Neuronal stem cell (in vitro differentiated cells): ENCODE data around the gene CCDC154.

ENCODE experiments used
- DNase-seq: peaks from one replicate; pipeline ENCODE4 v3.0.0-alpha.2; 2013; ENCODE audit warnings: low spot score
- H2AFZ ChIP-seq: one replicate; pipeline ENCODE4 v1.6.1; 2013; ENCODE audit warnings: mild to moderate bottlenecking, low read length, inconsistent platforms
- H2AK5ac ChIP-seq: 2 replicates; pipeline ENCODE4 v1.6.1; 2013; ENCODE audit warnings: low read depth, mild to moderate bottlenecking, inconsistent platforms, low read length, moderate library complexity, mixed read lengths
- H2BK120ac ChIP-seq: 2 replicates; pipeline ENCODE4 v1.6.1; 2013; ENCODE audit warnings: low read depth, mild to moderate bottlenecking, inconsistent platforms, low read length, moderate library complexity, mixed read lengths
- H2BK12ac ChIP-seq: one replicate; pipeline ENCODE4 v1.6.1; 2013; ENCODE audit warnings: low read length, inconsistent platforms
- H2BK15ac ChIP-seq: 2 replicates; pipeline ENCODE4 v1.6.1; 2013; ENCODE audit warnings: mild to moderate bottlenecking, low read length, inconsistent platforms, mixed read lengths
- H2BK5ac ChIP-seq: one replicate; pipeline ENCODE4 v1.6.1; 2013; ENCODE audit warnings: inconsistent platforms, mild to moderate bottlenecking, low read length, moderate library complexity
- H3K14ac ChIP-seq: one replicate; pipeline ENCODE4 v1.6.1; 2013; ENCODE audit warnings: low read length, inconsistent platforms
- H3K18ac ChIP-seq: 2 replicates; pipeline ENCODE4 v1.6.1; 2013; ENCODE audit warnings: low read length, inconsistent platforms
- H3K23ac ChIP-seq: 2 replicates; pipeline ENCODE4 v1.6.1; 2013; ENCODE audit warnings: low read depth, mild to moderate bottlenecking, mixed read lengths, low read length, inconsistent platforms; ENCODE audit not compliant: poor library complexity
- H3K27ac ChIP-seq: replicated peaks from 3 replicates; pipeline ENCODE4 v1.5.1; 2013; ENCODE audit warnings: low read length, inconsistent platforms
- H3K27me3 ChIP-seq, 3 experiments: 2 replicates each; pipeline ENCODE4 v1.6.1; 2013; ENCODE audit warnings: low read length in 3 of 3, mild to moderate bottlenecking in 2 of 3, inconsistent platforms in 1 of 3, low read depth in 1 of 3, mixed read lengths in 1 of 3, moderate library complexity in 1 of 3; ENCODE audit not compliant: control insufficient read depth in 3 of 3, insufficient read depth in 3 of 3
- H3K36me3 ChIP-seq, 2 donors: replicated peaks in 1 of 2; 2 replicates each; pipeline ENCODE4 v1.6.1; 2013; ENCODE audit warnings: low read length in 2 of 2; ENCODE audit not compliant: control insufficient read depth in 2 of 2, insufficient read depth in 2 of 2
- H3K4ac ChIP-seq: 2 replicates; pipeline ENCODE4 v1.6.1; 2013; ENCODE audit warnings: inconsistent platforms, mild to moderate bottlenecking, low read length, moderate library complexity
- H3K4me1 ChIP-seq, 2 donors: 1 replicate in 1 of 2; 2 replicates in 1 of 2; pipeline ENCODE4 v1.6.1; 2013; ENCODE audit warnings: low read length in 2 of 2, low read depth in 1 of 2; ENCODE audit not compliant: control insufficient read depth in 2 of 2, insufficient read depth in 1 of 2
- H3K4me2 ChIP-seq: one replicate; pipeline ENCODE4 v1.6.1; 2013; ENCODE audit warnings: mild to moderate bottlenecking, low read length, inconsistent platforms; ENCODE audit not compliant: insufficient read depth, poor library complexity, severe bottlenecking
- H3K4me3 ChIP-seq, 2 donors: 2 replicates each; pipeline ENCODE4 v1.5.1; 2013; ENCODE audit warnings: low read length in 2 of 2, mild to moderate bottlenecking in 2 of 2, inconsistent platforms in 1 of 2, moderate library complexity in 1 of 2
- H3K79me1 ChIP-seq: one replicate; pipeline ENCODE4 v1.6.1; 2013; ENCODE audit warnings: low read depth, mild to moderate bottlenecking, inconsistent platforms, low read length, moderate library complexity
- H3K9ac ChIP-seq: one replicate; pipeline ENCODE4 v1.6.1; 2013; ENCODE audit warnings: mild to moderate bottlenecking, low read depth, low read length, inconsistent platforms; ENCODE audit not compliant: poor library complexity
- H3K9me3 ChIP-seq, 2 donors: replicated peaks in 1 of 2; 2 replicates each; pipeline versions ENCODE3 to v1.6.1; 2013; ENCODE audit warnings: low read length in 2 of 2, mild to moderate bottlenecking in 2 of 2, inconsistent platforms in 1 of 2, low read depth in 1 of 2, mixed read lengths in 1 of 2, moderate library complexity in 1 of 2; ENCODE audit not compliant: control insufficient read depth in 2 of 2, insufficient read depth in 1 of 2
- H4K8ac ChIP-seq: one replicate; pipeline ENCODE4 v1.6.1; 2013; ENCODE audit warnings: low read depth, mild to moderate bottlenecking, inconsistent platforms, low read length, moderate library complexity
- H4K91ac ChIP-seq: one replicate; pipeline ENCODE4 v1.6.1; 2013; ENCODE audit warnings: low read length, low read depth, mild to moderate bottlenecking, inconsistent platforms; ENCODE audit not compliant: poor library complexity
- WGBS, 2 donors: extraction: QIAGEN DNeasy Blood & Tissue Kit; methylation state at CpG; one replicate each; pipeline ENCODE4 v1.1.7; 2013; ENCODE audit warnings: missing lambda C conversion rate in 2 of 2, mixed read lengths in 1 of 2; ENCODE audit not compliant: insufficient read length in 2 of 2, insufficient replicate concordance in 1 of 2; ENCODE audit errors: extremely low coverage in 2 of 2; 5-methylcytosine and 5-hydroxymethylcytosine counted together

Gene CCDC154

DNA sequence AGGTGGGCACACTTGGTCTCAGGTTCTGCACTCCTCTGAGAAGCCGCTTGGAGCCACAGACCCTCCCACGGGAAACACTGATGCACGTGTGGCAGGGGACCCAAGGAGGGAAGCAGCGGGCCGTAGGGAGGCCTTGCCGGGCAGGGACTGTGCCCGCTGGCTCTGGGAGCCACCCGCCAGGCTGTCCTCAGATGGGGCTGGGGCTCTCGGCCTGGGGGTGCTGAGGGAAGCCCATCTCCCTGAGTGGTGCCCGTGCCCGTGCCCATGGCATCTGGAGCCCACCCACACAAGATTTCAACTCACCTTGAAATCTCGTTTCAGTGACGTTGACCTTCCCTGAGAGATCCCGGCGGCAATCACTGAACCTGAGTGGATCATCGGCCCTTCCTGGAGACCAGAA is 12.6 kb upstream of the CCDC154 start:
- H3K9me3 ChIP-seq, result no peaks in the 10 kb centered on the region
- H4K8ac ChIP-seq, result no peak overlapping the region
- no peak overlapping the region for H2BK5ac ChIP-seq
- no peak overlapping the region for H4K91ac ChIP-seq
- peaks cover 25 to 74% of the 10 kb centered on the region in 2 donors for H3K36me3 ChIP-seq
- no peak overlapping the region for H3K9ac ChIP-seq
- H2AFZ ChIP-seq, result no peak overlapping the region
- H3K14ac ChIP-seq, result no peak overlapping the region
- WGBS, 2 donors, result no CpG with 5 or more reads among the region's 16 CpGs
- H2AK5ac ChIP-seq, result no peak overlapping the region
- no peak overlapping the region for H2BK15ac ChIP-seq
- no peak for DNase-seq
- no peak overlapping the region for H2BK120ac ChIP-seq
- H2BK12ac ChIP-seq, result no peak overlapping the region
- H3K4me1 ChIP-seq, result no peaks in the 10 kb centered on the region
- no peaks in the 10 kb centered on the region for H3K27me3 ChIP-seq
- H3K79me1 ChIP-seq, result peaks cover 5% of the 10 kb centered on the region
- H3K18ac ChIP-seq, result no peak overlapping the region
- H3K4me3 ChIP-seq, result no peak overlapping the region
- H3K23ac ChIP-seq, result no peak overlapping the region
- no peak overlapping the region for H3K4me2 ChIP-seq
- H3K27ac ChIP-seq, result no peak overlapping the region
- H3K4ac ChIP-seq, result no peak overlapping the region

DNA sequence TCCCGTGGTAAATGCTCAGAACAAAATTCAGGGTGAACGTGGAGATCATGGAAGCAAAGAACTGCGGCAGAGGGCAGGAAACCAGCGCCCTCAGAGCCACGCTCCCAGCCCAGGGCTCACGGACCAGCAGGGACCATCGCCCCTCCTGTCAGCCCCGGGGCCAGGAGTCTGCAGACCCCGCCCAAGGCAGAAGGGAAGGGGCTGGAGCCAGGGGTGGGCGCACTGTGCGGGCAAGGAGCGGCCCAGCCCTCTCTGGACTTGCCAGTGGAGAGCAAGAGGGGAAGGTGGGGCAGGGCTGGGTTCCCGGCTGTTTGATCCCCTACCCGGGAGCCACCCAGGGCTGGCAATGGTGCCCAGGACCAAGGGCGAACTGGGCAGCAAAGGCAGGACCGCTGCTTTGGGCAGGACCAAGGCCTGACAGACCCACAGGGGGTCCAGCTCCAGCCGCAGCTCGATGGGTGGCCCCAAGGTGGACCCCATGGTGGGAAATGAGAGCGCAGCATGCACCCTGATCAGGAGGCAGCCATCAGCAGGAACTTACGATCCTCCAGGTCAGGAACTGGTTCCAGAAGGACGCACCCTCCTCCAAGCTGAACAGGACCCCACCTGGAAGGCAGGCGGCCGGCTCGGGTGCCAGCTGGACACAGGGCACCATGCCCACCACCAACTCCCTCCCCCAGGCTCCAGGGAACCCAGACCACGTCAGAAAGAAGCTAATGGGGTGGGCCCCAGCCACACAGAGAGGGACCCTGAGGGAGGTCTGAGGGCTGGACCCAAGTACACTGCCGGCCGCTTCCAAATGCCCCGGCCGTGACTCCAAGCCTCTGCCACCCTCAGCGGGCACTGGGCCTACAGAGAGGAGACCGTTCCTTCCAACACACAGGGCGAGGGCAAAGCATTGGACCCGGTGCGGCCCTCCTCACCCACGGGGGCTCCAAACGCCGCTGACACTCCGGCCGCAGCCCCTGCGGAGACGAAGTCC is 11.1 kb upstream of the CCDC154 start:
- H3K79me1 ChIP-seq, result peaks cover 3% of the 10 kb centered on the region

DNA sequence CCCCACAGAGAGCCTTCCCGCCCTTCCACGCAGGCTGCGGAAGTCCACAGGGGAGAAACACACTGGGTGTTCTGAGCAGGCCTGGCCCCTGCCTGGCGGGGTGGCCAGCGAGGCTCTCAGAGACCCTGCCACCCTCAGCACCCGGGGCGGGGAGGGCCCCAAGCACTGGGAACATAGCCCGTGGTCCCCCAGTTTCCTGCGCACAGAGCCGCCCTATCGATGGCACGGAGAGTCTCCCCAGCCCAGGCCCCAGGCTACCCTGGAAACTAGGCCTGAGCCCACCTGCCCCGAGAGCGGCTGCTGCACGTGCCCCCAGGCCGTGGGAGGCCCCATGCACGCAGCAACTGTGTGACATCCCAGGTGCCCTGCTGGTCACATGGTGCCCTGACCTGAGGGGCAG is 10.2 kb upstream of the CCDC154 start:
- no CpG with 5 or more reads among the region's 17 CpGs for WGBS, 2 donors
- peaks cover 21 to 81% of the 10 kb centered on the region in 2 donors for H3K36me3 ChIP-seq
- no peaks in the 10 kb centered on the region for H3K9me3 ChIP-seq

More for the DNA sequence above, 11.1 kb upstream of the CCDC154 start:
- H2BK12ac ChIP-seq, result no peak overlapping the region
- H3K18ac ChIP-seq, result no peak overlapping the region
- H3K4me2 ChIP-seq, result no peak overlapping the region
- no peak overlapping the region for H2BK15ac ChIP-seq
- no peaks in the 10 kb centered on the region for H3K27me3 ChIP-seq
- no peak for DNase-seq
- peaks cover 23 to 76% of the 10 kb centered on the region in 2 donors for H3K36me3 ChIP-seq
- no peak overlapping the region for H3K27ac ChIP-seq
- H2AK5ac ChIP-seq, result no peak overlapping the region
- H3K9me3 ChIP-seq, result no peaks in the 10 kb centered on the region
- H2BK120ac ChIP-seq, result no peak overlapping the region
- H4K91ac ChIP-seq, result no peak overlapping the region
- no peak overlapping the region for H3K23ac ChIP-seq
- no peak overlapping the region for H2AFZ ChIP-seq
- H3K4ac ChIP-seq, result no peak overlapping the region
- no peak overlapping the region for H4K8ac ChIP-seq
- H3K9ac ChIP-seq, result no peak overlapping the region
- no peaks in the 10 kb centered on the region for H3K4me1 ChIP-seq
- WGBS, 2 donors, result no CpG with 5 or more reads among the region's 41 CpGs
- no peak overlapping the region for H3K4me3 ChIP-seq
- H3K14ac ChIP-seq, result peak overlapping the region; percentile 21
- H2BK5ac ChIP-seq, result peak overlapping the region; percentile 39

DNA sequence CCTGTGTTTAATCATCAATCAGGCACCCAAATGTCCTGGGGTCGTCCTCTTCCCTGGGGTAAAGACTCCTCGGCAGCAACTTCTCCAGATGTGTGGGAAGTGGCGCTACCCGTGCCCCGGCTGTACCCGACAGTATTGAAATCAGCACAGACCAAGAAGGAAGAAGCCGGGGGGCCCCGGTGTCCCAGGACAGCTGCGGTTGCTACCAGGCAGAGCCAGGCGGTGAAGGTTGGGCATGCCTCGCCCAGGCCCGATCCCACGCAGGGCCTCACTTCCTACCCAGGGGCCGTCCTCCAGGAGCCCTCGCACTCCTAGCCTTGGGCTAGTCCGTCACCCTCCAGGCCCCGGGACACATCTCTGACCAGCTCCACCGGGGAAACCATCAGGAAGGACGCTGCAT is 9.0 kb upstream of the CCDC154 start:
- no peak overlapping the region for H3K14ac ChIP-seq
- H2AFZ ChIP-seq, result no peak overlapping the region
- no peaks in the 10 kb centered on the region for H3K4me1 ChIP-seq
- H2AK5ac ChIP-seq, result no peak overlapping the region
- H3K4ac ChIP-seq, result no peak overlapping the region
- no peaks in the 10 kb centered on the region for H3K27me3 ChIP-seq
- H2BK12ac ChIP-seq, result no peak overlapping the region
- H3K79me1 ChIP-seq, result peaks cover 2% of the 10 kb centered on the region
- no peak for DNase-seq
- no peak overlapping the region for H2BK15ac ChIP-seq
- H3K18ac ChIP-seq, result no peak overlapping the region
- H3K27ac ChIP-seq, result no peak overlapping the region
- no peak overlapping the region for H3K4me3 ChIP-seq
- no peak overlapping the region for H2BK5ac ChIP-seq
- H4K91ac ChIP-seq, result no peak overlapping the region
- no peak overlapping the region for H3K23ac ChIP-seq
- no peak overlapping the region for H3K9ac ChIP-seq
- peaks cover 23 to 88% of the 10 kb centered on the region in 2 donors for H3K36me3 ChIP-seq
- WGBS, 2 donors, result no CpG with 5 or more reads among the region's 19 CpGs
- no peak overlapping the region for H4K8ac ChIP-seq
- no peak overlapping the region for H3K4me2 ChIP-seq
- H2BK120ac ChIP-seq, result no peak overlapping the region
- no peaks in the 10 kb centered on the region for H3K9me3 ChIP-seq

More for the DNA sequence above, 10.2 kb upstream of the CCDC154 start:
- Histone ChIP-seq H4K8ac (no peak overlapping the region), H2BK15ac (no peak overlapping the region), H2BK12ac (no peak overlapping the region), H2AFZ (no peak overlapping the region), H2AK5ac (no peak overlapping the region), H3K18ac (no peak overlapping the region), H3K4me1 (no peaks in the 10 kb centered on the region), H3K14ac (no peak overlapping the region), H2BK120ac (no peak overlapping the region), H3K4ac (no peak overlapping the region), H3K4me3 (no peak overlapping the region), H3K23ac (no peak overlapping the region), H3K4me2 (no peak overlapping the region), H3K27me3 (no peaks in the 10 kb centered on the region), H3K9ac (peak overlapping the region; percentile 4), H2BK5ac (no peak overlapping the region), H4K91ac (no peak overlapping the region), H3K27ac (no peak overlapping the region), H3K79me1 (peaks cover 2% of the 10 kb centered on the region)
- no peak for DNase-seq
